ENCODE data around the gene GLT8D1.

- no peak for TF ChIP-seq CTCF (IDR thresholded peaks at IDR 0.05)
- no peak for TF ChIP-seq POLR2A (IDR thresholded peaks at IDR 0.05)
Measured at GRCh38 chr3:52743152-52743551, 37.6 kb upstream of the GLT8D1 start.
